Transverse colon (tissue), 4 donors: Measurements from ENCODE around the gene TMUB1. TPM values are rescaled to one million over a fixed set of nuclear protein-coding genes. Genes with fewer than 3 reads are reported as not detected.

ENCODE experiments used
- DNase-seq: peaks from one replicate; pipeline ENCODE4 v3.0.0-alpha.2; 2019
- H3K27ac ChIP-seq, 4 donors: fragments of 200-600 bp; sonication (generic); 2 replicates each; pipeline ENCODE4 v1.5.1; 2016 to 2018; ENCODE audit warnings: inconsistent platforms in 4 of 4
- H3K27me3 ChIP-seq: fragments of 200-600 bp; sonication (generic); 2 replicates; pipeline ENCODE4 v1.5.1; 2017; ENCODE audit warnings: inconsistent platforms
- H3K36me3 ChIP-seq, 4 donors: fragments of 200-600 bp; sonication (generic); 2 replicates each; pipeline ENCODE4 v1.5.1; 2017 to 2019; ENCODE audit warnings: inconsistent platforms in 4 of 4
- H3K4me1 ChIP-seq, 4 donors: fragments of 200-600 bp; sonication (generic); 2 replicates each; pipeline ENCODE4 v1.5.1; 2017 to 2020; ENCODE audit warnings: inconsistent platforms in 4 of 4
- H3K4me3 ChIP-seq, 4 donors: fragments of 200-600 bp; sonication (generic); 1 replicate in 1 of 4; 2 replicates in 3 of 4; pipeline versions ENCODE4 v1.5.1 to v1.6.1; 2017 to 2019; ENCODE audit warnings: inconsistent platforms in 4 of 4
- H3K9me3 ChIP-seq, 2 donors: fragments of 200-600 bp; sonication (generic); 2 replicates each; pipeline ENCODE4 v1.5.1; 2017 to 2019; ENCODE audit warnings: inconsistent platforms in 2 of 2
- CTCF ChIP-seq, 5 experiments: fragments of 200-600 bp in 3 of 5; fragments of 450-650 bp in 2 of 5; sonication (generic) in 3 of 5; IDR thresholded peaks; 1 replicate in 2 of 5; 2 replicates in 3 of 5; pipeline ENCODE4 v1.5.1; 2016 to 2017; ENCODE audit warnings: antibody characterized with exemption in 5 of 5, inconsistent platforms in 3 of 5, mild to moderate bottlenecking in 2 of 5, moderate library complexity in 1 of 5
- EP300 ChIP-seq: sonication (generic); formaldehyde crosslinking; IDR thresholded peaks from one replicate; pipeline ENCODE4 v1.6.1; 2017; ENCODE audit warnings: antibody characterized with exemption, low read depth
- POLR2A ChIP-seq: fragments of 450-650 bp; IDR thresholded peaks from one replicate; pipeline ENCODE4 v1.6.1; 2016; ENCODE audit warnings: antibody characterized with exemption, mild to moderate bottlenecking, moderate library complexity
- POLR2AphosphoS5 ChIP-seq, 3 donors: sonication (generic); formaldehyde crosslinking; IDR thresholded peaks; one replicate each; pipeline ENCODE4 v1.6.1; 2016; ENCODE audit warnings: antibody characterized with exemption in 3 of 3
- WGBS, 2 donors: methylation state at CpG; one replicate each; pipeline ENCODE4 v1.1.5; 2018; ENCODE audit warnings: low coverage in 1 of 2; 5-methylcytosine and 5-hydroxymethylcytosine counted together
- in situ Hi-C, 4 donors: fragments of 200-750 bp; cut with MboI; loops; one replicate each; pipeline versions ENCODE4 v1.15.0 to v1.15.1; 2017; ENCODE audit warnings: low sequenced_read_pairs in 3 of 4, low pct_ligation_motif_present in 1 of 4, low pct_unique_long_range_greater_than_20kb in 1 of 4
- intact Hi-C: fragments of 100-400 bp; cut with DNase I; formaldehyde crosslinking; loops from one replicate; pipeline ENCODE4 v1.15.1; 2023; ENCODE audit warnings: low total_unique reads
- total RNA-seq, 4 donors: library from RNA; depleted of rRNA; stranded (reverse); fragments of >200 nt; gene quantifications; one replicate each; pipeline ENCODE4 v1.1.0, GENCODE V29; 2016

The TMUB1 gene
- total RNA-seq, 4 donors from 2014 or later: 67.5 to 105 (median 85.9) TPM

- Histone ChIP-seq H3K9me3 (no peaks in the 10 kb centered on the region), H3K27me3 (no peaks in the 10 kb centered on the region), H3K27ac (no peak overlapping the region), H3K4me3 (no peak overlapping the region), H3K36me3 (no peaks in the 10 kb centered on the region), H3K4me1 (peaks cover 5 to 27% (median 14%) of the 10 kb centered on the region in 4 donors)
- intact Hi-C loops: loop anchor here (5.0 kb wide), 1 partner anchor 482 kb away; no protein-coding TSS in a partner anchor
- DNase-seq: no peak
- in situ Hi-C loops: no loop called here
- TF ChIP-seq CTCF (IDR thresholded peaks at IDR 0.05): no peak
- TF ChIP-seq POLR2AphosphoS5 (IDR thresholded peaks at IDR 0.05): no peak
- TF ChIP-seq POLR2A: no peak
- 86 to 90% methylated on average over 5 of the region's 5 CpGs for WGBS, 2 donors
Measured at GRCh38 chr7:151094675-151095074, 11.4 kb upstream of the TMUB1 start.

DNA sequence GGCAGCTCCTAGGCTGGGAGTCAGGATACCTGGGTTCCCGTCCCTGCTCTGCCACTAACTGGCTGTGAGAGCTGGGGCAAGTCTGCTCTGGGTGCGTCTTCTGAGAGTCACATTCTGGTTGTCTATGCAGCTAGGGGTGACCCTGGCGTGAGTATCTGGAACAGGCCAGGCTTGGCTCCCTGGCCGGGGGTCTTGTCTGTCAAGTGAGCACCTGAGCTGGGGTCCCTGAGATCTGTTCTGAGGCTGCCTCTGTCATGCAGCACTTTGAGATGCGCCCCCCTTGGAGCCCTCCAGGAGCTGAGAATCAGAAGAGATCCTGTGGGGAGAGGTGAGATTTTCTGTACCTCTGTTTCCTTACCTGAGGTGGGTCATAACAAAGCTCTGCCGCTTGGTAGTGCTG lies 10.5 kb upstream of the TMUB1 start:
- 94% methylated on average over 6 of the region's 6 CpGs; no CpG with 5 or more reads in 1 of the 2 donors for WGBS, 2 donors
- Histone ChIP-seq H3K36me3 (no peaks in the 10 kb centered on the region), H3K9me3 (no peaks in the 10 kb centered on the region), H3K4me3 (no peak overlapping the region), H3K27me3 (no peaks in the 10 kb centered on the region), H3K4me1 (peaks cover 9 to 33% (median 23%) of the 10 kb centered on the region in 4 donors), H3K27ac (no peak overlapping the region)
- in situ Hi-C loops (no loop called here), intact Hi-C loops (loop anchor here (5.0 kb wide), 1 partner anchor 481 kb away; no protein-coding TSS in a partner anchor)
- DNase-seq: no peak
- no peak for TF ChIP-seq EP300
- no peak for TF ChIP-seq POLR2A
- no peak for TF ChIP-seq CTCF (IDR thresholded peaks at IDR 0.05)
- TF ChIP-seq POLR2AphosphoS5 (IDR thresholded peaks at IDR 0.05): no peak

GRCh38 chr7:151091988-151092387 lies 8.7 kb upstream of the TMUB1 start:
- H3K27me3 ChIP-seq: no peaks in the 10 kb centered on the region
- H3K4me3 ChIP-seq: no peak overlapping the region
- in situ Hi-C loops (no loop called here), intact Hi-C loops (loop anchor here (5.0 kb wide), 1 partner anchor 480 kb away; no protein-coding TSS in a partner anchor)
- no peak for DNase-seq
- no peak for TF ChIP-seq POLR2AphosphoS5 (IDR thresholded peaks at IDR 0.05)
- no peaks in the 10 kb centered on the region for H3K36me3 ChIP-seq
- 76 to 85% methylated on average over 5 to 14 of the region's 14 CpGs for WGBS, 2 donors
- H3K9me3 ChIP-seq: no peaks in the 10 kb centered on the region
- H3K27ac ChIP-seq: peak overlapping the region in 1 of 4 donors; percentile 11
- peaks cover 20 to 50% (median 36%) of the 10 kb centered on the region in 4 donors for H3K4me1 ChIP-seq

DNA sequence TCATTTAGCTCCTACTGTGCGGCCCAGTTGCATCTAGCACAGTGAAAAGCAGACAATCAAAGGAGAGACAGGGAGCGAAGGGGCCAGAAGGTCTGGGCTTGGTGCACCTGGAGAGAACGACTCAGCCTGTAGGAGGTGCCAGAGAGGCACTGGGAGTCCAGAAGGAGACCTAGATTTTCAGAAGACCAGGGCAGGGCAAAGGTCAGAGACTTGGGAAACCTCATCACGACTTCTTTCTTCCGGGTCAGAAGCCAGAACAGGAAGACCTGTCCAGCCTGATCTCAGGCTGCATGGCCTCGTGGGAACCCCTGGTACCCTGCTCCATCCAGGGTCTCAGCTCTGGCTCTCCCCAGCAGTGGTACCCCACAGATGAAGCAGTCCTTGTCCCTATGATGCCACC lies 8.1 kb upstream of the TMUB1 start:
- peak overlapping the region in 1 of 4 donors; percentile 11 for H3K27ac ChIP-seq
- no peak overlapping the region for H3K4me3 ChIP-seq
- H3K27me3 ChIP-seq: no peaks in the 10 kb centered on the region
- DNase-seq: peak; percentile 69
- 43% methylated on average over 6 of the region's 6 CpGs; no CpG with 5 or more reads in 1 of the 2 donors for WGBS, 2 donors
- no peaks in the 10 kb centered on the region for H3K9me3 ChIP-seq
- H3K36me3 ChIP-seq: no peaks in the 10 kb centered on the region
- no peak for TF ChIP-seq POLR2AphosphoS5 (IDR thresholded peaks at IDR 0.05)
- no peak for TF ChIP-seq POLR2A
- TF ChIP-seq CTCF (IDR thresholded peaks at IDR 0.05): peak; percentile 43 to 58 (median 52)
- no peak for TF ChIP-seq EP300
- intact Hi-C loops: loop anchor here (5.0 kb wide), 1 partner anchor 479 kb away; no protein-coding TSS in a partner anchor
- peaks cover 20 to 50% (median 36%) of the 10 kb centered on the region in 4 donors for H3K4me1 ChIP-seq
- in situ Hi-C loops: no loop called here

DNA sequence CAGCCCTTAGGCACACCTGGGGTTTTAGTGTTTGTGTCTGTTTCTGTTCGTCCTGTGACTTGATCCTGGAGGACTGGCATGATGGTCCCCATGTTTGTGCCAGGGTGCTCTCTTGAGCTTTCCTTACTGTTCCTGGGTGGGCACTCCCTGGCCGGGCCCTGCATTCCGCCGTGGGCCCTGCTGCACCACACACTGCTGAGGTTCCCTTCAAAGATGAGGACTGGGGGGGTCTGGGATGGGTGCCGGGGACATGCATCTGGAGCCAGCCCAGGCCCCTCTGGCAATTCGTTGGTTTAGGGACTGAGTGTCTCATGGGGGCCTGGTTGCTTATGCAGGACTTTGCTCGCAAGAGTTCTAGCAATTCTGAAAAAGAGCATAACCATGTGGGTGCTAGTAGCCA lies 7.7 kb upstream of the TMUB1 start:
- TF ChIP-seq POLR2AphosphoS5 (IDR thresholded peaks at IDR 0.05): no peak
- TF ChIP-seq EP300: no peak
- TF ChIP-seq POLR2A: no peak
- no peak for TF ChIP-seq CTCF (IDR thresholded peaks at IDR 0.05)
- Histone ChIP-seq H3K27me3 (no peaks in the 10 kb centered on the region), H3K27ac (peak overlapping the region in 2 of 4 donors; percentile 86 to 92), H3K36me3 (no peaks in the 10 kb centered on the region), H3K9me3 (no peaks in the 10 kb centered on the region), H3K4me3 (no peak overlapping the region), H3K4me1 (peaks cover 20 to 50% (median 36%) of the 10 kb centered on the region in 4 donors)
- in situ Hi-C loops (no loop called here), intact Hi-C loops (loop anchor here (5.0 kb wide), 1 partner anchor 479 kb away; no protein-coding TSS in a partner anchor)
- 89% methylated on average over 7 of the region's 7 CpGs; no CpG with 5 or more reads in 1 of the 2 donors for WGBS, 2 donors
- DNase-seq: no peak
